K562 (cell line): Measurements from ENCODE around the gene TSGA10. TPM values are rescaled to one million over a fixed set of nuclear protein-coding genes. Genes with fewer than 3 reads are reported as not detected.
A peak's percentile ranks its signal among the peaks of the same experiment; 100 is the strongest.

Experiments
- CCNT2 ChIP-seq: IDR thresholded peaks from 2 replicates; pipeline ENCODE4 v1.6.1; 2011; ENCODE audit warnings: borderline replicate concordance, low read depth, mild to moderate bottlenecking, moderate library complexity, mixed read lengths, low read length; ENCODE audit not compliant: insufficient read length; ENCODE audit errors: extremely low read depth
- CEBPZ ChIP-seq: fragments of 150-350 bp; IDR thresholded peaks from 2 replicates; pipeline ENCODE4 v1.6.1; 2014; ENCODE audit warnings: low read depth, mild to moderate bottlenecking, low read length, borderline replicate concordance
- CSDE1 ChIP-seq, 2 experiments: fragments of 450-650 bp; IDR thresholded peaks; 2 replicates each; pipeline ENCODE4 v1.6.1; 2016; ENCODE audit warnings: mild to moderate bottlenecking in 1 of 2
- E2F3 ChIP-seq: fragments of 250-450 bp; sonication (Bioruptor Pico); IDR thresholded peaks from 2 replicates; pipeline ENCODE4 v1.4.0; 2020; ENCODE audit warnings: mild to moderate bottlenecking
- ELF2 ChIP-seq: fragments of 250-450 bp; sonication (Bioruptor Pico); IDR thresholded peaks from 2 replicates; pipeline ENCODE4 v1.5.0; 2021; ENCODE audit warnings: mild to moderate bottlenecking
- FOXK2 ChIP-seq, 2 experiments: fragments of 450-650 bp; IDR thresholded peaks in 1 of 2; conservative IDR thresholded peaks in 1 of 2; 2 replicates each; pipeline ENCODE4 v1.6.1; 2016; ENCODE audit warnings: low read depth in 2 of 2, mild to moderate bottlenecking in 1 of 2
- HINFP ChIP-seq: fragments of 450-650 bp; conservative IDR thresholded peaks from 2 replicates; pipeline ENCODE4 v1.6.1; 2016; ENCODE audit warnings: missing genetic modification characterization, low read depth, mild to moderate bottlenecking, control low read depth, missing compliant biosample characterization
- HMGXB4 ChIP-seq: sonication (generic); formaldehyde crosslinking; IDR thresholded peaks from 2 replicates; pipeline ENCODE4 v1.8.1; 2023; ENCODE audit warnings: mild to moderate bottlenecking, missing genetic modification reagents
- KDM4B ChIP-seq, 2 experiments: fragments of 450-650 bp in 1 of 2; sonication (generic) in 1 of 2; IDR thresholded peaks; 2 replicates each; pipeline ENCODE4 v1.6.1; 2016 to 2017; ENCODE audit warnings: borderline replicate concordance in 2 of 2, antibody characterized with exemption in 1 of 2, low read depth in 1 of 2, mild to moderate bottlenecking in 1 of 2
- KHSRP ChIP-seq: fragments of 450-650 bp; IDR thresholded peaks from 2 replicates; pipeline ENCODE4 v1.6.1; 2017
- KLF1 ChIP-seq: fragments of 450-650 bp; IDR thresholded peaks from 2 replicates; pipeline ENCODE4 v1.6.1; 2016; ENCODE audit warnings: missing genetic modification characterization, missing compliant biosample characterization
- MCM3 ChIP-seq: fragments of 450-650 bp; IDR thresholded peaks from 2 replicates; pipeline ENCODE4 v1.6.1; 2016
- MEF2A ChIP-seq: IDR thresholded peaks from 2 replicates; pipeline ENCODE4 v1.6.1; 2011; ENCODE audit warnings: low read depth, mild to moderate bottlenecking, low read length, moderate library complexity; ENCODE audit not compliant: control insufficient read depth
- NELFE ChIP-seq: IDR thresholded peaks from 2 replicates; pipeline ENCODE4 v1.6.1; 2011; ENCODE audit warnings: mild to moderate bottlenecking; ENCODE audit not compliant: insufficient read depth, insufficient read length
- POLR3A ChIP-seq: IDR thresholded peaks from 2 replicates; pipeline ENCODE4 v1.6.1; 2011; ENCODE audit warnings: borderline replicate concordance, mild to moderate bottlenecking, moderate library complexity; ENCODE audit not compliant: insufficient read length, insufficient read depth; ENCODE audit errors: extremely low read depth
- POLR3G ChIP-seq: IDR thresholded peaks from 2 replicates; pipeline ENCODE4 v1.6.1; 2011; ENCODE audit not compliant: insufficient read length, insufficient replicate concordance; ENCODE audit errors: extremely low read depth
- SNIP1 ChIP-seq: fragments of 450-650 bp; IDR thresholded peaks from 2 replicates; pipeline ENCODE4 v1.7.1; 2017; ENCODE audit warnings: low read depth, mild to moderate bottlenecking
- TARDBP ChIP-seq: fragments of 450-650 bp; IDR thresholded peaks from 2 replicates; pipeline ENCODE4 v1.6.1; 2016
- ZNF740 ChIP-seq, 3 experiments: fragments of 200-800 bp in 1 of 3; sonication (Bioruptor generic) in 1 of 3; sonication (generic) in 1 of 3; formaldehyde crosslinking in 1 of 3; IDR thresholded peaks; 2 replicates each; pipeline versions ENCODE4 v1.6.1 to v1.8.0; 2016 to 2022; ENCODE audit warnings: mild to moderate bottlenecking in 2 of 3, missing compliant biosample characterization in 2 of 3, missing genetic modification characterization in 2 of 3, missing genetic modification reagents in 1 of 3
- polyA plus RNA-seq, 8 experiments: library from polyadenylated mRNA; depleted of rRNA in 4 of 8; stranded (reverse) in 5 of 8; unstranded in 3 of 8; fragments of >200 nt; fragmentation: Nextera tagmentation in 2 of 8; fragmentation: Illumina TruSeq in 1 of 8; extraction: Ambion mirVana in 2 of 8; extraction: Trizol in 1 of 8; gene quantifications; 2 replicates each; pipeline versions ENCODE4 v1.2.1 to v1.2.3, GENCODE V29; 2011 to 2014; ENCODE audit warnings: inconsistent platforms in 1 of 8, missing spikeins in 1 of 8
- total RNA-seq, 7 experiments: library from RNA; depleted of rRNA in 6 of 7; stranded (reverse); fragments of >200 nt in 6 of 7; fragmentation: Illumina TruSeq in 2 of 7; extraction: Trizol in 2 of 7; gene quantifications; 2 replicates each; pipeline versions ENCODE4 v1.2.1 to v1.2.3, GENCODE V29; 2011 to 2021; ENCODE audit warnings: low replicate concordance in 1 of 7

TSGA10 gene
- total and polyA plus RNA-seq, 9 of the 15 experiments (the other 6 are each of a cell fraction or from before 2014, with no cell fraction given): 2.1 to 11.3 (median 3.2) TPM

- peak in 1 of 2 experiments; percentile 35; a peak in 1 of 4 replicates for TF ChIP-seq KDM4B (IDR thresholded peaks at IDR 0.05; ENCODE audit: borderline replicate concordance in 2 of 2, low read depth in 1 of 2)
- TF ChIP-seq CEBPZ: no peak
- TF ChIP-seq HMGXB4 (CRISPR knock-in tag): peak; percentile 71; the same call in 1 of the 2 replicates
- TF ChIP-seq NELFE: no peak
- no peak for TF ChIP-seq POLR3A
- peak; percentile 71 for TF ChIP-seq CCNT2
- TF ChIP-seq ZNF740 (CRISPR knock-in tag; IDR thresholded peaks at IDR 0.05): no peak
- no peak for TF ChIP-seq ZNF740 (tag; IDR thresholded peaks at IDR 0.05)
- no peak for TF ChIP-seq ELF2 (CRISPR knock-in tag)
- no peak; the same call in 1 of the 2 replicates for TF ChIP-seq TARDBP
- no peak for TF ChIP-seq SNIP1
- TF ChIP-seq MCM3: no peak
- TF ChIP-seq MEF2A: no peak
- TF ChIP-seq FOXK2 (conservative IDR thresholded peaks at IDR 0.05 in 1 of 2, IDR thresholded peaks at IDR 0.05 in 1 of 2; ENCODE audit: low read depth in 2 of 2): peak; percentile 85 to 91
- no peak for TF ChIP-seq KLF1
- TF ChIP-seq CSDE1 (IDR thresholded peaks at IDR 0.05): no peak
- TF ChIP-seq E2F3 (CRISPR knock-in tag): peak; percentile 56; the same call in 1 of the 2 replicates
- no peak for TF ChIP-seq HINFP (tag)
- TF ChIP-seq KHSRP: no peak
- TF ChIP-seq POLR3G: no peak
Observed at GRCh38 chr2:99154643-99155536, at the start of gene TSGA10, which contains the start of gene LIPT1 (continued).
